Measurements from ENCODE around the gene DPP6.

DPP6 gene

GRCh38 chr7:154914308-154914995 is 862.3 kb downstream of the DPP6 start:
- no peak for TF ChIP-seq CTCF (IDR thresholded peaks at IDR 0.05; ENCODE audit: extremely low read depth, insufficient read depth, missing control alignments)
- in situ Hi-C loops (cut with MboI; ENCODE audit: low pct_unique_long_range_greater_than_20kb, low sequenced_read_pairs, unreplicated experiment): no loop called here
- DNase-seq (ENCODE audit: low spot score): no peak

- TF ChIP-seq CTCF (IDR thresholded peaks at IDR 0.05; ENCODE audit: extremely low read depth, insufficient read depth, missing control alignments): no peak
- in situ Hi-C loops (cut with MboI; ENCODE audit: low pct_unique_long_range_greater_than_20kb, low sequenced_read_pairs, unreplicated experiment): no loop called here
- DNase-seq (ENCODE audit: low spot score): no peak
Observed at GRCh38 chr7:154914996-154915380, 862.8 kb downstream of the DPP6 start.

- in situ Hi-C loops (cut with MboI; ENCODE audit: low pct_unique_long_range_greater_than_20kb, low sequenced_read_pairs, unreplicated experiment): no loop called here
- DNase-seq (ENCODE audit: low spot score): no peak
- no peak for TF ChIP-seq CTCF (IDR thresholded peaks at IDR 0.05; ENCODE audit: extremely low read depth, insufficient read depth, missing control alignments)
Observed at GRCh38 chr7:154915600-154915999, 863.4 kb downstream of the DPP6 start.

GRCh38 chr7:154916381-154916780 is 864.2 kb downstream of the DPP6 start:
- no peak for TF ChIP-seq CTCF (IDR thresholded peaks at IDR 0.05; ENCODE audit: extremely low read depth, insufficient read depth, missing control alignments)
- no peak for DNase-seq (ENCODE audit: low spot score)
- in situ Hi-C loops (cut with MboI; ENCODE audit: low pct_unique_long_range_greater_than_20kb, low sequenced_read_pairs, unreplicated experiment): no loop called here

- TF ChIP-seq CTCF (IDR thresholded peaks at IDR 0.05; ENCODE audit: extremely low read depth, insufficient read depth, missing control alignments): no peak
- no peak for DNase-seq (ENCODE audit: low spot score)
- in situ Hi-C loops (cut with MboI; ENCODE audit: low pct_unique_long_range_greater_than_20kb, low sequenced_read_pairs, unreplicated experiment): no loop called here
Observed at GRCh38 chr7:154916856-154917807, 864.9 kb downstream of the DPP6 start.

GRCh38 chr7:154917808-154918160 is 865.6 kb downstream of the DPP6 start:
- in situ Hi-C loops (cut with MboI; ENCODE audit: low pct_unique_long_range_greater_than_20kb, low sequenced_read_pairs, unreplicated experiment): no loop called here
- no peak for TF ChIP-seq CTCF (IDR thresholded peaks at IDR 0.05; ENCODE audit: extremely low read depth, insufficient read depth, missing control alignments)
- DNase-seq (ENCODE audit: low spot score): no peak

Measured in GM13977 (cell line).